HG02642 (cell line): ENCODE data around the gene FUT6.

ENCODE experiments used
- ATAC-seq: cut with Tn5 transposase; IDR thresholded peaks from one replicate; pipeline ENCODE4 v1.9.1; 2021; ENCODE audit warnings: mild to moderate bottlenecking; ENCODE audit not compliant: unreplicated experiment, poor library complexity

The FUT6 gene

DNA sequence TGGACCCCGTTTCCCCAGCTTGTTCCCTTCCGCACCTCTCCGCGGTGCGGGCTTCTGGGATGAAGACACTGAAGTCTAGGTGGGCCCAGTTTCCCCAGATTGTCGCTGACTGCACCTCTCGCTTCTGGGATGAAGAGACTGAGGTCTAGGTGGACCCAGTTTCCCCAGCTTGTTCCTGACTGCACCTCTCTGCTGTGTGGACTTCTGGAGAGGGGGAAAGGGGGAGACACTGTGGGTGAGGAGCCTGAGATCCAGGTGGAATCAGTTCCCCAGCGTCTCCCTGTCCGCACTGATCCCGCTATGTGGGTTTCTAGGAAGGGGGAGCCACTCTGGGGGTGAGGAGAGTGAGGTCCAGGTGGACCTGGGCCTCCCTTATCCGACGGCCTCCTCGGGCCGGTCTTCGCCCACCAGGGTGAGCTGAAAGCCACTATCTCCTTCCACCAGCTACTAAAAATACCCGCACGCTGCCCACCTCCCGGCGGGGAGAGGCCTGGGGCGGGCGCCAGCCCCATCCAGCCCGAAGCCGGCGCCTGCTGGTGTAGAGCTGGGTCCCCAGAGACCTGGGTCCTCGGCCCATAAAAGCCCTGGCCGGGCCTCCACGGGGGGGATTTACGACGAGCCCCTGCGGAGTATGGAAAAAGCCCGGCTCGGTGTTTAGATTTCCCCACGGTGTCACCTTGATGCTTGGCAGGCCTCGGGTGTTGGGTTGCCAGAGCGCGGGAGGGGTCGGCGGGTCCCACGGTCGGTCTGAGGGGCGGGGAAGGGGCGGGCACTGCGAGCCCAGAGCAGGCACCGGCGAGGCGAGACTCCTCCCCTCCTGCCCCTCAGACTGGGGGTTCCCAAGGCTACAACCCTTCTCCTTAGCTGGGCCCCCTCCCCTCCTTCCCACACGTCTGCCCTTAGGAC is 10.6 kb downstream of the FUT6 start:
- no peak for ATAC-seq

DNA sequence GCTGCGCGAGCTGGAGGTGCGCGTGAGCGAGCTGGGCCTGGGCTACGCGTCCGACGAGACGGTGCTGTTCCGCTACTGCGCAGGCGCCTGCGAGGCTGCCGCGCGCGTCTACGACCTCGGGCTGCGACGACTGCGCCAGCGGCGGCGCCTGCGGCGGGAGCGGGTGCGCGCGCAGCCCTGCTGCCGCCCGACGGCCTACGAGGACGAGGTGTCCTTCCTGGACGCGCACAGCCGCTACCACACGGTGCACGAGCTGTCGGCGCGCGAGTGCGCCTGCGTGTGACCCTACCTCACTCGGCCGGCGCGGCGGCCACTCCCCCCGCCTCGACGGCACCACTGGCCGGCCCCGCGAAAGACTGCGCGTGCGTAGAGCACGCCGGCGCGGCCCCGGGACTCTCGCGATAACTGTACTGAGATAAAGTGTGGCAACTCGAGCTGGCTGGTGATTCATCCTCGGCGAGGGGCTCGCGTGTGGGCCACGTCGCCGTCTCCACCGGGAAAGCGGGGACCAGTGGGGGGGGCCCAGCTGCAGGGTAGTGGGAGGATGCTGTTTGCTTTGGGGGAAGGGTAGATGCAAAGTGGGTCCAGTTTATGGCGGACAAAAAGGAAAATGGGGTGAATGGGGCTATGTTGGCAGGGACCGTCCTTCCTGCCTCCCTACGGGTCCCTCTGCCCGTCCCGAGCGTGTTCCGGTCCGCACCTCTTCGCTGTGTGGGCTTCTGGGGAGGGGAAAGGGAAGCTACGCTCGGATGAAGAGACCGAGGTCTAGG is 11.4 kb downstream of the FUT6 start:
- peak; percentile 77 for ATAC-seq

DNA sequence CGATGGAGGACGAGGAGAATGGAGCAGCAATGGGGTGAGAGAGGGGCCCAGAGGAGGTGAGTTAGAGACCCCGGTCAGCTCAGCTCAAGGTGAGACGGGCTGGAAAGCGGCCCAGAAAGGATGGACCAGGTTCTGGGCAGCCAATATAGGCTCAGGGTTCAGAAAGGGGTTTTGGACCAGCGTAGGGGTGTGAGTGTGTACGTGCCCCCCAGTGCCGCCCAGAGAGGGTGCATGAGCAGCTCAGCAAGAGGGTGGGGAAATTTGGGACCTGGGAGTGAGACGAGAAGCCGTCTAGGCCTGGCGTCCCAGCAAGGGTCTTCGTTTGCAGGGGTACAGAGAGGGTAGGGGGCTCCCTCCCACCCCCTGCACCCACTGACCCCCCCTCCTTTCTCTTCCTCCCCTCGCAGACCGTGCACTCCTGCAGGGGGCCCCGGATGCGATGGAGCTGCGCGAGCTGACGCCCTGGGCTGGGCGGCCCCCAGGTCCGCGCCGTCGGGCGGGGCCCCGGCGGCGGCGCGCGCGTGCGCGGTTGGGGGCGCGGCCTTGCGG is 12.1 kb downstream of the FUT6 start:
- no peak for ATAC-seq

GRCh38 chr19:5826531-5827341 is 12.8 kb downstream of the FUT6 start:
- no peak for ATAC-seq

- ATAC-seq = no peak
Observed at GRCh38 chr19:5825178-5825577, 14.3 kb downstream of the FUT6 start.

DNA sequence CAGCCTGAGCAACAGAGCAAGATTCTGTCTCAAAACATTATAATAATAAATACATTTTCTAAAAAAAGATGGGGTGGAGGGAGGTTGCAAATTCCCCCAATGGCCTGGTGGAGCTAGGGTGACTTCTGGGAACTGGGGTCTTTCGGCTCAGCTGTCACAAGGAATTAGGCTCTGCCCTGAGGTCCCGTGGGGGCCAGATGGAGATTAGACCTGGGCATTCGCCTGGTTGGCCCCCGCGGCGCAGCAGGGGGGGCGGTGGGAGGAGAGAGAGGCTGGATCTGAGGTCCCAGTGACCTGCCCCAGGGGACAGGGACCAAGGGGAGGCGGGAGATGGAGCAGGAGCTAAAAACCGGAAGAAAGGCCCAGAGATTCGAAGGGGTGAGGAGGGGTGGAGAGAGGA is 14.8 kb downstream of the FUT6 start:
- no peak for ATAC-seq

- no peak for ATAC-seq
Observed at GRCh38 chr19:5823579-5824281, 15.8 kb downstream of the FUT6 start.

DNA sequence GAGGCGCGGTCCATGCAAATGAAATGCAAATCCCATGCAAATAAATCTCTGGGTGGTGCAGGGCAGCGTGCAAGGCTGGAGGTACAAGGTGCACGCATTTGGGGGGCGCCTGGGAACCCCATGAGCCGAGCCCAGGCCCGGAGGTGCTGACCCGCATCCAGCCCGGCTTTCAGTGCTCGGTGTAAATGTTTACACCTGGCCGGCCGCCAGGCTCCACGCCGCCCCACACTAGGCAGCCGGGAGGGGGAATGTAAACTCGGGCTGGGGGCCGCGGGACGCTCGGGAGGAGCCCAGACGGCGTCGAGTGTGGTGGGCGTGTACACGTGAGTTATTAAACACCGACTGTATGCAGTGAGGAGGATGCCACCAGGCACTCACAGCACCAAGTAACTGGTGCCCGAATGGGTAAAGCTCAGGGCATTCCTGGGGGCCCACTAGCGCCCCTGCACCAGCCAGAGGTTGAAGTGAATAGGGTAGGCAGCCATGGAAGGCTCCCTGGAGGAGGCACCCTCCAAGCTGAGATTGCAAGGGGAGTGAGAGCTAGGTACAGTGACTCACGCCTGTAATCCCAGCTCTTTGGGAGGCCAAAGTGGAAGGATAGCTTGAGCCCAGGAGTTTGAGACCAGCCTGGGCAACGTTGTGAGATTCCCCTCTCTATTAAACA is 17.2 kb downstream of the FUT6 start:
- ATAC-seq = no peak

DNA sequence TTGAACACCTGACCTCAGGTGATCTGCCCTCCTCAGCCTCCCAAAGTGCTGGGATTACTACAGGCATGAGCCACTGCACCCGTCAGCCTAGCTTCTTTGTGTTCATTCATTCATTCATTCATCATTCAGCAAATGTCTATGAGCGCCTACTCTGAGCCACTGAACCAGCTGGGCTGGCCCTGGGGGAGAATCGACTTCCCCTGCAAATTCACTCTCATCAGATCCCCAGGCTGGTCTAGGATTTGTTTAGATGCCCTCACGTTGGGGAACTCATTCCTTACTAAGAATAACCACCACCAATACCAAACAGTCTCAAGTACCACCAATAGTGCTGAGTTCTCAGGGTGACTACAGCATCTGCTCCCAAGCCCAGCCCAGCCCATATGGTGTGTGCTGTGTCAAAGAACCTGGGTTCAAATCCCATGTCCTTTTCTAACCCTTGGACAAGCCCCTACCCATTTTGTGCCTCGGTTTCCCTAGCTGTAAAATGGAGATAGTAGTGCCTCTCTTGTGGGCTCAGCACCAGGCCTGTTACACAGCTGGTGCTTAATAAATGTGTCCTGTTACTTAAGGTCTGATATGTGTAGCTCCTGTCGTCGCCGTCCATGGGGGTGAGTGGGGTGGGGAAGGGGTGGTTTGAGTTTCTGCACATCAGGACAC is 17.9 kb downstream of the FUT6 start:
- no peak for ATAC-seq

DNA sequence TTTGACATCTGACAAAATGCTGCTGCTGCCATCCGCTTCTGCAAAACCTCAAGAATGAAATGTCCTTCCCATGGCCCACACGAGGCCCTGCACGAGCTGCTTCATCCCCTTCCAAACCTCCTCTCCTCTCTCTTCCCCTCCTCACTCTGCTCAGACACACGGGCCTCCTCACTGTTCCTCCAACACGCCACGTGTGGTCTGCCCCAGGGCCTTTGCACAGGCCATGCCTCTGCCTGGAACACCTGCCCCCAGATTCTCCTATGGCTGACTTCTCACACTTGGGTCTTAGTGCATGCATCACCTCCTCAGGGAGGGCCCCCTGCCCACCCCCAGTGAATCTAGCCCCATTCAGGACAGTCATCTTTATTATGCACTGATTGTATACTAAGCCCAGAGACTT is 18.7 kb downstream of the FUT6 start:
- ATAC-seq = no peak

DNA sequence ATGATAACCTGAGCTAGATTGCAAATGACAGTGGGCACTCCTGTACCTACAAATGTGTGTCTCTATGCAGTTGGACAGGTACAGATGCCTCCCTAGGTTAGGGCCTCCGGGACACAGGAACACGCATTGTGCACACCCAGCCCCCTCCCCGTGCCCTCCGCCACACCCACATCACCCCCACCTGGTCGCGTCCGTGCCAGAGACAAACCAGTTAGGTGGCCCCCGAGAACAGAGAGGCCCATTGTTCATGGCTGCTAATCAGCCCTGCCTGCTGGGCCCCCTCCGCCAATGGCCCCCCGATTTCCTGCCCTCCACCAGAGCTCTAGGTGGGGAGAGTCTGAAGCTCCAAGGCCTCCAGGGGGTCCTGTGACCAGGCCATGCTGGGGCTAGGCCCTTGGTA is 20.9 kb downstream of the FUT6 start:
- no peak for ATAC-seq

GRCh38 chr19:5817218-5817617 is 22.3 kb downstream of the FUT6 start:
- ATAC-seq = no peak

DNA sequence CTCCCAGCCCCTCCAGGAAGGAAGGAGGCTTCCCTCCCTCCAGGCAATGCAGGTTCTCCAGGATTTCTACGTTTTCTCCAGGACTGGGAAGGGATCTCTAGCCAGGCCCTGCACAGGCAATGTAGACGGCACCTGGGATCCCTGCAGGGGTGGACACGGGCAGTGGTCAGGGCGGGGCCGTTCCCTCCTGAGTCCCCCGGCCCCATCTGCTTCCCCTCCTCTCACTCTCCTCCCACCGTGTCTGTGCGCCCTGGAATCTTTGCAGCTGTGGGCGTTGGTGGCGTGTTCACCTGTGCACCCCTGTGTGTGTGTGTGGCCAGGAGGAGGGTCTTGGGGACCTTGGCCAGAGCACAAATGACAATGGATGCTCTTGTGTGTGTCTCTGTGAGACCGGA is 24.7 kb downstream of the FUT6 start:
- no peak for ATAC-seq

GRCh38 chr19:5814123-5814851 is 25.2 kb downstream of the FUT6 start:
- no peak for ATAC-seq

DNA sequence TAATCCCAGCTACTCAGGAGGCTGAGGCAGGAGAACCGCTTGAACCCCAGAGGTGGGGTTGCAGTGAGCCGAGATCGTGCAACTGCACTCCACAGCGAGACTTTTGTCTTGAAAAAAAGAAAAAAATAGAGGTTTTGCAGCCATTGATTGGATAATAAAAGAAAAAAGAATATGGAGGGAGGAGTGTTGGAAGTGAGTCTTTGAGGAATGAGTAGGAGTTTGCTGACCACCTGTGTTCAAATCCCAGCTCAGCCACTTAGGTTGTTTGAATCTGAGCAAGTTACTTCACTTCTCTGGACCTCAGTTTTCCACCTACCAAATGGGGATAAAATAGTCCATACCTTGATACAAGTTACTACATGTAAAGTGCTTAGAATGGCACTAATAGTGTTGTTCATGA is 28.4 kb downstream of the FUT6 start:
- no peak for ATAC-seq

DNA sequence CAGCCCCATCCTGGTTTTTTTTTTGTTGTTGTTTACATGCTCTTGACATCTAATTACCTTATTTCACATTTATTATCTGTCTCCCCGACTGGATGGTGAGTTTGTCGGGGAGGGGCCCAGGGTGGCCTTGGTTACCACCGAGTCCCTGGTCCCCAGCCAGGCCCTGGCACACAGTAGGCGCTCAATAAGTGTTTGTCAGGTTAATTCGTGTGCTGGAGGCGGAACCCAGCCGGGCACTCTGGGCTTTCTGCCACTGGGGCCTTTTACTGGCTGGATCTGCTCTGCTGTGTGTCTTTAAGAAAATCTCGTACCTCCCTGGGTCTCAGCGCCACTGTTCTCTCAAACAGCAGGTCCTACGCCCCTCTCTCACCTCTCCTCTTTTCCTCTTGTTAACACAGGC is 30.0 kb downstream of the FUT6 start:
- ATAC-seq = no peak

DNA sequence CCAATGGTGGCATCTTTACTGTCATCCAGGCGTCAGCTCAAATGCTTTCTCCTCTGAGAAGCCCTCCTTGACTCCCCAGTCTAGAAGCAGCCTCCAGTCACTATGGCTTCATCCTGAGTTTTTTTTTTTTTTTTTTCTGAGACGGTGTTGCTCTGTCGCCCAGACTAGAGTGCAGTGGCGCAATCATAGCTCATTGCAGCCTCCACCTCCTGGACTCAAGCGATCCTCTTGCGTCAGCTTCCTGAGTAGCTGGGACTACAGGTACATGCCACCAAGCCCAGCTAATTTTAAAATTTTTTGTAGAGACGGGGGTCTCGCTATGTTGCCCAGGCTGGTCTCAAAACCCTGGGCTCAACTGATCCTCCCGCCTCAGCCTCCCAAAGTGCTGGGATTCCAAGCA is 30.4 kb downstream of the FUT6 start:
- no peak for ATAC-seq

DNA sequence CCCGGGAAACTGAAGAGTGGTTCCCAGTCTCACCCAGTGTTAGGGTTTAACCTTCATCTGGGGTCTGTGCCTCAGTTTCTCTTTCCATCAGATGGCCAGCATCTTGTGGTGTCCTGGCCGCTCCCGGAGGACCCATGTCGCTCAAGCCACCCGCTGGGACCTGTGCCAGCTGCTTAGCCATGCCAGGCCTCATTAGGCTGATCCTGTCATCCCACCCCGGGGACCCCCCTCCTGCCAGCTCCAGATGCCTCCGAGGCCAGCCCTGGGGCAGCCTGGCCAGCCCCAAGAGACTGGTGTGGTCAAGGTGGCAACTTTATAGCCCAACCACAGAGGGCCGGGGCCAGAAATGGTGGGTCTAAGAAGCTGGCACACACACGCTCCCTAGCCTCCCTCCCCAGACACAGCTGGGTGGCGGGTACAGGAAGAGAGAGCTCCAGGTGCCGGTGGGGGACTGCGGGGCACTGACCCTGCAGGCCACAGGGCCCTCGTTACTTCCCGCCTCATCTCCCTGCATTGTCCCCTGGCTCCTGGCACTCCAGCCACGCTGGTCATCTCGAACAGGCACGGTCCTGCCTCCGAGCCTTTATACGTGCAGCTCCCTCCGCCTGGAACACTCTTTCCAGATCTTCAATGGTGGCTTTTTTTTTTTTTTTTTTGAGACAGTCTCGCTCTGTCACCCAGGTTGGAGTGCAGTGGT is 31.2 kb downstream of the FUT6 start:
- ATAC-seq = no peak
